NCI-H2029 (cell line): ENCODE results near the gene TNFRSF13B.
"Not testable (repeated sequence)": the region's sequence is repeated elsewhere in the genome, so short reads cannot be mapped to it uniquely, and the experiment has no call there.

Source experiments
- DNase-seq: peaks from one replicate; lab custom pipeline; 2025; lab: John Stamatoyannopoulos, UW

The TNFRSF13B gene

DNA sequence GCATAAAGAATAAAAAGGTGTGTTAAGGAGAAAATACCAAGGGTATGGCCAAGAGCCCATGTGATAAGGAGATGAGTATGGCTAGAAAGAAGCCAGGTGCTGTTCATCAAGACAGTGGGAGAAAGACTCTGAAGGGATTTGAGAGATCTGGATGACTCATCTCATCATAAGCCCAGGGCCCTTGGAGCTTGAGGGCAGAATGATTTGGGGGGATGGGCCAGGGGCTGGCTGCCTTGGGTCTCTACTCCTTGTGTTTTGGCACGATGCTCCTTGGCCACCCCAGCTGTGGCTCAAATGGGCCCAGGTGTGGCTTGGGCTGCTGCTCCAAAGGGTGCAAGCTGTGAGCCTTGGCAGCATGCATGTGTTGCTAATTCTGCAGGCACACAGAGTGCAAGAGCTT, 14.5 kb upstream of the TNFRSF13B start:
- no peak for DNase-seq

DNA sequence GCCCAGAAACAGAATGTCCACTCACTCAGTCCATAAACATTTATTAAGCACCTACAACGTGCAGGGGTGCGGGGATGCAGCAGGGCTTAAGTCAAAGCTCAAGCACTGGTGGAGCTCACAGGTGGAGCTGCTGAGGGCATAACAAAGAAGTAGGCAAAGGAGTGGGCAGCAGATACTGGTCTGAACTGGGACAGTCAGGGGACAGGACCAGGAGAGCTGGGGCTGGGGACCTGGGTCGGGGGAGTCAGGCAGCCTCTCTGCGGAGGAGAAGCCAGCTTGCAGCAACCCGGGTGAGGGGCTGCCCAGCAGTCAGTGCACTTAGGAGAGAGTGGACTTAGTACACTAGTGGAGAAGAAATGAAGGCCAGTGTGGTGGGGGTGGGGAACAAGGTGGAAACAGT, 10.0 kb upstream of the TNFRSF13B start:
- DNase-seq, result no peak

DNA sequence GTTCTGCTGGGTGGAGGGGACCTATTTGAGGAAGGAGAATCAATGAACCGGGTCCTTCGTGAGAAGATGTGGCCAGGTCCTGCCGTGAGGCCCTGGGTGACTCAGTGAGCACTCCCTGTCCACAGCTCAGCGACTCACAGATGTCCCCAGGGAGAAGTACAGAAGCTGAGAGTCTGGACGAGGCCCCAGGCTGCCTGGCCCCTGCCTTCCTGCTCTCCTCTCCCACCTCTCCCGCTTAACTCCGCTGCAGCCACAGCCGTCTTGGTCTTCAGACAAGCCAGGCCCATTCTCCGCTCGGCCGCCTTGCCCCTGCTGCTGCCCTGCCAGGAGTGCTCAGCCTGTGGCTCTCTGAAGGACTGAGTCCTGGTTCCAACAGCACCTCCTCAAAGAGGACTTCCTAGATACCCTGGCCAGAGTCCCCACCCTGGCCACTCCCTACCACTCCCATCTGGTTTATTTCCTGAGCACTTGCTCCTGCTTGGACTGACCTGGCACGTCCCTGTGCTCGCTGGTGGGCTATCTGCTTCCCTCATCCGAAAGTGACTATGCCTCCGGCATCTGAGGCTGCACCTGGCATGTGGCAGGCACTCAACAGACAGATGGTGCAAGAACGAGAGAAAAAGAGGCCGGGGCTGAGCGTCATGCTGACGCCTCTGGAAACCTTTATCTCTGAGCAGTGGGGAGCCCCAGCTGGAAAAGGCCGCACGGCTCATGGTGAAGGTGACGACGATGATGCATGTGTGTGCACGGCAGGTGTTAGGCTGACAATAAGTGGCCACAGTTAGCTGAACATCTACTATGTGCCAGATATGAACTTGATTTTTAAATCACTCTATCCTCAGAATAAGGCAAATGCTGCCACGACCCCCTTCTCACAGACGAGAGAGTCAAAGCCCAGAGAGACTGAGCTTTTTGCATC, 9.2 kb upstream of the TNFRSF13B start:
- DNase-seq, result no peak

DNA sequence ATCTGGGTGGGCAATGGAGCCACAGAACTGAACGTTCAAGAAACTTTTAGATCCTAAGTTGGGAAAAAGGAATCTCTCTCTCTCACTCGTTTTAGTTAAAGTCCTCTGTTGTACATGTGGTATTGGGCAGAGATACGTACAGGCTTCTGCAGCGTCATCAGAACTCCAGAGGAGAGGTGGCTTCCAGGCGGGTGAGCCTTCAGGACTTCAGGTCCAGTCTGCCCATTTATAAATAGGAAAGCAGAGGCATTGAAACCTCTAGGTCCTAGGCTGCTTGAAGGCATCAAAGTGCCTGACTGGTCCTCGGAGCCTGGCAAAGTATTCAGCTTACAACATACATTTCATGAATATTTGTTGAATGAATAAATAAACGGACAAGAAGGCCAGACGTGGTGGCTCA, 8.1 kb upstream of the TNFRSF13B start:
- no peak for DNase-seq

DNA sequence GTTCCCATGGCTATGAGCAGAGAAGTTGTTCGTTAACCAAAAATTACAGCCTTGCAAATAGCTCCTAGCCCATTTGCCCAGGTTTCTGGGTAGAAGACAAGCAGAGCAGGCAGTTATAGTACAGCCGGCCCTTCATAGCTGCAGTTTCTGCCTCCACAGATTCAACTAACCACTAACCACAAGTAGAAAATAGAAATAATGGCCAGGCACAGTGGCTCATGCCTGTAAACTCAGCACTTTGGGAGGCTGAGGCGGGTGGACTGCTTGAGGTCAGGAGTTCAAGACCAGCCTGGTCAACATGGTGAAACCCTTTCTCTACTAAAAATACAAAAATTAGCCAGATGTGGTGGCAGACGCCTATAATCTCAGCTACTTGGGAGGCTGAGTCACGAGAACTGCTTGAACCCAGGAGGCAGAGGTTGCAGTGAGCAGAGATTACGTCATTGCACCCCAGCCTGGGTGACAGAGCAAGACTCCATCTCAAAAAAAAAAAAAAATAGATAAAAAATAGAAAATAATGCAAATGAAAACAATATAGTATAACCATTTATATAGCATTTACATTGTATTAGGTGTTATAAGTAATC, 7.4 kb upstream of the TNFRSF13B start:
- not testable (repeated sequence) for DNase-seq

DNA sequence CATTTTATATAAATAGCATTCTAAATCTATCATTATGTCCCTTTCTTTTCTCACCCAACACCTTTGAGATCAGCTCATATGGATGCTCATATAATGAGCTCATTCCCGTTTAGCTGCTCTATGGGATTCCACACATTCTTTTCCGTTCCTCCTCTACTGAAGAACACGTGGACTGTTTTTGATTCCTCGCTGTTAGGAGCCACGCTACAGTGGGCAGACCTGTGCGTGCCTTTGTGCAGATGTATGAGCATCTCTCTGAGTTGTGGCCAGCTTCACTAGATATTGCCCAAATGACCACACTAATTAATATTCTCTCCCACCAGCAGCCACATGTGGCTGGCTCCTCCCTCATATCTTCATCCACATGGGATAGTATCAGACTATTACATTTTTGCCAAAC, 6.0 kb upstream of the TNFRSF13B start:
- no peak for DNase-seq

DNA sequence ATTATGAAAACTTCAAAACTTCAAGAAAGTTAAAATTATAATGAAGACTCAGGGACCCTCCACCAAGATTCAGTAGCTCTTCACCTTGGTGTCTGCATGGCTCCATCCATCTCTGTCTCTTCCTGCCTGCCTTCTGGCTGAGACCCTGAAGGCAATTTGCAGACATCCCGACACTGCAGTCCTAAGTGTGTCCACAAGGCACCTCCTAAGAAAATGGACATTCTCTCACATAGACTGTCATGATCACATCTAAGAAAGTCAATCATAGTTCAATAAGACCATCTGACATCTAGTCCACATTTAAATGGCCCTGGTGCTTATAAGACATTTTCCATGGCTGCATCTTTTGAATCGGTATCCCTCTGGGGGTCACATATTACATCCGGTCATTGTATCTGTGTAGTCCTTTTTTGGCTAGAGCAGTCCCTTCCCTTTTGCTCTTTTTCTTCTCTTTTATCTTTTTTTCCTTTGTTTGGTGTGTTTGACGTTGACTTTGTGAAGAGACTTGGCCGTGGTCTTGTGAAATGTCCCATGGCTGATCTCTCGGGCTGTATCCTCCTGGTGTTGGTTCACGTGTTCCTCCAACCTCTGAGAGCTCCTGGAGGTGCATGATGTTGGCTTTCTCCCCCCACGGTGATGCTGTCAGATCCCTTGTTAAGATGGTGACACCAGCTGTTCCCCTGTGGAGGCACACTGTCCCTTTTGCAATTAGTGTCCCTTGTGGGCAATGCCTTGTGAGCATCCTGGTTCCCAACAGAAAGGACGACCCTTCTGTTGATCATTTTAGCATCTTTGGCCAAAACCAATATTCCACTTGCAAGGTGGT, 5.0 kb upstream of the TNFRSF13B start:
- no peak for DNase-seq

DNA sequence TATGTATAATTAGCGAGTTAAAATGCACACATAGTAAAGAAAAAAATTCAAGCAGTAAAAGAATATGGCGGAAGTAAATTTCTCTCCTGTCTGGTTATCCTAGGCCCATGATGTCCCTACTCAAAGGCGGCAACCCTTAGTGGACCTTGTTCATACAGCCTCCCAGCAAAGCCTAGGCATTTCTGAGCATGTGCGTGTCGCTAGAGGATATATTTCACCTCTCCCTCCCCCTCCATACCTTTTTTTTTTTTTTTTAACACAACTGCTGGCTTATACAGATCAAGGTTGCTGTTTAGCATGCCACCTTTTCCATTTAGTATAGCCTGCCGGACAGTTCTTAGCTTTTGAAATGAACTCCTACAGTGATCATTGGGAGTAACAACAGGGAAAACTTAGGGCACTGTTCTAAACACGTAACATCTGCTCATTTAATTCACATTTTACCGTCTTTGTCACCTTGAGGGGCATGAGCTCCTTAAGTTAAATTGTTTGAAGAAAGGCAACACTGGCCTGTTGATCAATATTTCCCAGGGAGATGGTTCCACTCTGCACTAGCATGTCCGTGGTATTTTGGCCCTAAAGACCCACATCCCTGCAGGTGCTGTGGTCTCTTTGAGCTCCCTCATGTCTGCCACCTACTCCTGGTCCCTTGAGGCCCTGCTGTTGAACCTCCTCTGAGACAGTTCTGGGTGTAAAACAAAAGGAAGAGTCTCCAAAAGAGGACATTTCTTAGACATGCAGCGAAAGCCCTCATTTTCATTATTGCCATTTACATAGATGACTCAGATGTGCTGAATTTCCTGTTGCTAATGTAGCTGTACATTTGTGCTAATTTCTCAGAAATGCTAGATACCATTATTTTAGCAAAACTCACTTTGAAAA, 4.1 kb upstream of the TNFRSF13B start:
- DNase-seq, result no peak

DNA sequence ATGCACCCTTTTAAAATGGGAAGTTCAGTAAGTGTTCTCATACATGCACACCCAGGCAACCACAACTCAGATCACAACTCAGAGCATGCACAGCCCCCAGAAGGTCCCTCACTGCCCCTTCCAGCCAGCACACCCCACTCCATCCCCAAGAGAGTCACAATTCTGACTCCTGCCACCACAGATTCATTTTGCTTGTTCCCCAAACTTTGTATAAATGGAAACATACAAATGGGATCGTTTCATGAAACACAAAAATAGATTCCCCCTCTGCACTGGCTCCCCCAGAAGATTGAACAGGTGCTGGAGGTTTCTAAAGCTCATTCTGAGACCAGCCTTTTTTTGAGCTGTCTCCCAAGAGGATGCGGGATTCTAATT, 3.3 kb upstream of the TNFRSF13B start:
- no peak for DNase-seq

DNA sequence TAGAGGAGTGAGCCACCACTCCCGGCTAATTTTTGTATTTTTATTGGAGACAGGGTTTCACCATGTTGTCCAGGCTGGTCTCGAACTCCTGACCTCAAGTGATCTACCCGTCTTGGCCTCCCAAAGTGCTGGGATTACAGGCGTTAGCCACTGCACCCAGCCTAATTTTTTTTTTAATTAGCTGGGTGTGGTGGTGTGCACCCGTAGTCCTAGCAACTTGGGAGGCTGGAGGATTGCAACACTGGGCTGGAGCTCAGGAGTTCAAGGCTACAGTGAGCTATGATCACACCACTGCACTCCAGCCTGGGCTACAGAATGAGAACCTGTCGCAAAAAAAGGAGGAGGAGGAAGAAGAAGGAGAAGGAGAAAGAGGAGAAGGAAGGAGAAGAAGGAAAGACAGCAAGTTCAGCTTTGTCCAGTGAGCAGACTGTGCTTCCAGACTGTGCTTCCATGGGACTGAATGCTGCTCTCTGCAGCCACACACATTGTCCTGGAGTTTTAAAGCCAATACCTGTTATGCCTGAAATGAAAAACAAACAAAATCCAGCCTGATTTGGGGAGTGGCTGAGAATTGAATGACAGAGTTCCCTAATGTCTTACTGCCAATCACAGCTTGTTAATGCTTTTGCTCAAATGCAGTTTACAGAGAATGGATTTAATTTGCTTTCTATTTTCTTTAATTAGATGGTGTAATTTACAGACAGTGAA, 2.8 kb upstream of the TNFRSF13B start:
- DNase-seq, result no peak

DNA sequence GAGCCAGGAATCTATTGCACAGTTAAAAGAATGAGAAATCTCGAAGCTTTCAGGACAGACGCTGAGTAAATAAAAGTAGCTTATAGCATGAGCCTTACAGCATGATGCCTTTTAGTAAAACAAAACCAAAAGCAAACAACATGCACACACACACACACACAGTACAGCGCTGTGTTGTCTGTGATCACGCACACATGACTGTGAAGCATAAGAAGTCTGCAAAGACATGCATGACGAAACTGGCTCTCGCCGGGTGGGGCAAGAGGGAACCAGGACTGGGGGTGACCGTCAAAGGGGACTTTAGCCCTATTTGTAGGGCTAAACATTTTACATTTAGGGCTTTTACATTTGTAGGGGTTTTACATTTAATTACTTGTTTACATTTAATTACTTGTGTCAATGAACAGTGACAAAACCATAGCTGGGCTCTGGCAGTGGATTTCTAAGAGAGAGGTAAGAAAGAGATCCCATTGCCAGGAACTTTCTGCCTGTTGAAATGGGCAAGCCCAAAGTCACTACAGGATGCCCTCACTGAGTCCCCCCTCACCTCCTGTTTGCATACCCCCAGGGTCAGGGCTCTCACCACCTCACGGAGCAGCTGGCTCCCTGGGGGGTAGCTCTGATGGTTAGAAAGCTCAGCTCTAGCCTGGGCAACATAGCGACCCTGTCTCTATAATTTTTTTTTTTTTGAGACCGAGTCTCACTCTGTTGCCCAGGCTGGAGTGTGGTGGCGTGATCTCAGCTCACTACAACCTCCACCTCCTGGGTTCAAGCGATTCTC, 2.0 kb upstream of the TNFRSF13B start:
- no peak for DNase-seq

DNA sequence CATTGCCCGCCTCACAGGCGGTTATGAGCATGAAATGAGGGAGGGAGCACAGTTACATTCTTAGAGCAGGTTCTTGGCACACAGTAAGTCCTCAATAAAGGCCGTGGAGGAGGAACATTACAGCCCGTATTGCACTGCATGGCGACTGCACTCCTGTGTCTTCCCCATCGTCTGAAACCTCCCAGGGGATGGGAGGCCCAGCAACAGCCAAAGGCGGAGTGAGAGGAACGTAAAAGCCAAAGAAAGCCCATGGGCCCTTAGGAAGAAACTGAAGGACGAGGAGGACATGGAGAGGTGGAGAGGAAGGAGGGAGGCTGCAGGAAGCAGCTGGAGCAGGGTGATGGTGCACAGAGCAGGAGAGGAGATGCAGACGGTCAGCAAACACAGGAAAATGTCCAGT, 1.1 kb upstream of the TNFRSF13B start:
- not testable (repeated sequence) for DNase-seq

DNA sequence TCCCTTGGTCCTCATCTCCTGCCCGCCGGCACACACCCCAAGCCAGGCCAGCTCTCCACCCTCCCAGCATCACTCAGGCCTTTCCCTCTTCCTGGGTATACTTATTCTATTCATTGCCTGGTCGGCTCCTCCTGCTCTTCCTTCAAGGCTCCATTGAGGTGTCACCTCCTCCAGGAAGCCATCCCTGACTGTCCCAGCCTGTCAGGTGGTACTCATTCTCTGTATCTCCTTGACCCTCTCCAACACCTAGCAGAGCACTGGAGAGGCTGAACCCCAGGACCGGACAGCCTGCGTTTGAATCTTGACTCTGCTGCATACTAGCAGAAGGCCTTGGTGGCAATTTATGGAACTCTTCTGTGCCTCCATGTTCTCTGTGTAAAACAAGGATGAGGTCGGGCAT, 428 bp upstream of the TNFRSF13B start:
- no peak for DNase-seq

DNA sequence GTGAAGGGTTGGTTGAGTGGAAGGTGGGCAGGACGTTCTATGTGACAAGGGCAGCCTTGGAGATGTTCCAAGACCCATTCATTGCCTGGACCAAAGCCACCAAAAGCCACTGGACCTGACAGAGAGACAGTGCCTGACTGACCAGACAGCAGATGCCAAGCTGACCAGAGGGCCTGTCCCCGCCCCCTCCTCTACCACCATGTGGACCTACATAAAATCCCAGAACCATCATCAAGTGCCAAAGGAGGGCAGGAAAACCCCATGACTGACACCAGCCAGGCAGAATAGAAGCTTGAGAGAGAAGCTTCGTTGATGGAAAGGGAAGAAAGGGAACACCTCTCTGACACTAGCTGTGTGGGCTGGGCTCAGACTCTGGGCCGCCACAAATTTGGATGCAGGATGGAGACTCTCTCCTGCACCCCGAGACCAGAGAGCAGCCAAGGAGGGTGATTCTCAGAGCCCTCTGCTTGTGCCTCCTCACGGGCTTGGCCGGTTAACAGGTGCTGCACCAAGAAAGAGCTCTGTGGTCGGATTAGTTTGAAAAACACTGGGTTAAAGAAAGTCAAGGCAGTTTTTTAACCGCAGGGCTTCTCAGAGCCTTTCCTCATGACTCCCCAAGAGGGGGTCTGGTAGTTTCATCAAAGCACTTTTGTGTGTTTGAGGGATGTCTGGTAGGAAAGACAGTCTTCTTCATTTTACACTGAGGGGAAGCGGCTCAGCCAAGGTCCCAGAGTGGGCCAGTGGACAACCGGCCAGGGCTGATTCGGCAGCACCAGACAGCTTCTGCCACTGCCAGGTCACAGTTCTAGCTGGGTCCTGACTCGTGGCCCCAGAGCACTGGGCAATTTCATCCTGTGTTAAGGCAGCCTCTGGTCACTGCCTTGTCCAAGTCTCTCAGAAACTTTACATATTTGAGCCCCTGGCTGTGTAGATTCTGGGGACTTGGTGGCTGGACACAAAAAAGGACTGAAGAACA, 1.7 kb downstream of the TNFRSF13B start:
- DNase-seq, result no peak

DNA sequence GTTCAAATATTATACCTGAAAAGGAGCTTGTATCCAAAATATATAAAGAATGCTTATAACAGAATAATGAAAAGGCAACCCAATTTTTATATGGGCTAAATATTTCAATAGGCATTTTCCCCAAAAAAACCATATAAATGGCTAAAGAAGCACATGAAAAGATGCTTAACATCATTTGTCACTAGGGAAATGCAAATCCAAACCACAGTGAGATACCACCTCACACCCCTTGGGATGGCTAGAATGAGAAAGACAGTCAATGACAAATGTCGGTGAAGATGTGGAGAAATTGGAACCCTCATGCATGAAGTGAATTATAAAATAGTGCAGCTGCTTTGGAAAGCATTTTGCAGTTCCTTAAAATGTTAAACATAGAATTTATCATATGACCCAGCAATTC, 3.1 kb downstream of the TNFRSF13B start:
- no peak for DNase-seq

DNA sequence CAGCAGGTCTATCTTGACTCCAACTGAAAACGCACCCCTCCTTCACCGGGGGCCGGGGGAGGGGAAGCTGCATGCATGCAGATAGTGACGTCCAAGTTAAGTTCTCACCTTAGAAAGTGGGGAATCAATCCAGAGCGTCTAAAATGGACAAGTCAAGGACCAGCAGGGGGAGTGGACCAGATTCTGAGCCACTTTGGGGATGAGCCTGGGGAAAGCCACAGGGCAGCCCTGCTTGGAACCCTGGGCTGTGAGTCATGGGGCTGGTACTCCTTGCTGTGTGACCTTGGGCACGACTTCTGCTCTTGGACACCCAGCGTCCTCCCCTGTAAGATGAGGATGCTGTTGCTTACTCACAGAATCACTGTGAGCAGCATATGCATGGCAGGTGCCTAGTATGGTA, 9.1 kb downstream of the TNFRSF13B start:
- no peak for DNase-seq

DNA sequence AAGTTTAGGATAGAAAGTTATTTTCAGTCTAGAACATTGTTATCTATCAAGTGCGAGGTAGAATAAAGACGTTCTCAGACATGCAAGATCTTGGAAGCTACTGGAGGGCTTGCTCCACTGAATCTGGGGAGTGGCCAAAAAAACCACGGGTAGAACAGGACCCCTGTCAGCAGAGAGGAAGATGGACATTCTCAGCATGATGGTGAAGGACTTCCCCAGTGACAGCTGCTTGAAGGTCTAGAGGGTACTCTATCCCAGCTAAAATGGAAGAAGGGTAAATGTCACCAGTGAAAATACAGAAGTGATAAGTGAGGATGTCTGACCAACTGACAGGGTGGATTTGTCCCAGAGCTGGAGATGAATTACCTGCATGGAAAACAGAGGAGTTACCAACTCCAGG, 10.1 kb downstream of the TNFRSF13B start:
- DNase-seq, result no peak

DNA sequence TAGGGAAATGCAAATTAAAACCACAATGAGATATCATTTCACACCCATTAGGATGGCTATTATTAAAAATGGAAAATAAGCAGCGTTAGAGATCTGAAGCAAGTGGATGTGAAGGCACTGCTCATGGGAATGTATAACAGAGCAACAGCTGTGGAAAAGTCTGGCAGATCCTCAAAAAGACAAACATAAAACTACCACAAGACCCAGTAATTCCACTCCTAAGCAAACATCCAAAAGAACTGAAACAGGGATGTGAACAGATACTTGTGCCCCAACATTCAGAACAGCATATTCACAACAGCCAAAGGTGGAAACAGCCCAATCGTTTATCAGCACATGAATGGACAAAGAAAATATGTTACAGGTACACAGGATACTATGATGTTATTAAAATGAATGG, 10.9 kb downstream of the TNFRSF13B start:
- DNase-seq, result not testable (repeated sequence)

DNA sequence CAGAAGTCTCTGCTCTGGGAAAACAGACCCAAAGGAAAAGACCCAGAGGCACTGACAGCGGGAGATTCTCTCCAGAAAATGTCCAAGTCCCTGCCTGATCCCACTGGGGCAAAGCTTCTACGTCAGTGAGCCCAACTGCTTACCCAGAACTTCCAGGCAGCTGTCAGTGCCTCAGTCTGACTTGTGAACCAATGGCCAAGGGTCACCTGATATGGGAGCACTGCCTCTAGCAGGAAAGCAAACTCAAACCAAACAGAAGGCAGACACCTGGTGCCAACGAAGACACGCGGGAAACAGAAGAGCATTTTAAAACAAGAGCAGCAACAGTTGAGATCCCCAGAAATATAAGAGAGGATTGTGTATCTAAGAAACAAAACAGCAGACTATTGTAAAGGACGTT, 16.9 kb downstream of the TNFRSF13B start:
- DNase-seq, result not testable (repeated sequence)
